Measurements from ENCODE around the gene CBL.

DNA sequence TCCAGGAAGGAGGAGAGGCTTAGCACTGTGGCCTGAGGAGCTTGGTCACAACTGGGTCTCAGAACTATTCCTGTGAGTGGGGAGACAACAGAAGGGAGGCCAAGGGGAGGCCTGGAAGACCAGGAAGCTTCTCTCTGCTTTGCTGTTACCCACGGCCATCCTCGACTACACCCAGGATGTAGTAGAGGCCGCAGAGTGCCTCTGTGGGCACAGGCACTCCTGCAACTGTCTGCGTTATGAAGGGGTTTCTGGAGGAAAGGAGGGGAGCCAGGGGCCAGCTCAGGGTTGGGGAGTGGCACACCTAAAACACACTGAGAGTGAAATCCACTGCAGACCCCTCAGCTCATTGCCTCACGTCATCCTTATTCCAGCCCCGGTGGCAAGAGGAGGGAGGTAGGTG is 144.2 kb downstream of the CBL start:
- TF ChIP-seq ELF4 (CRISPR knock-in tag; IDR thresholded peaks at IDR 0.05; ENCODE audit: low read depth) (no peak), ZNF317 (CRISPR knock-in tag; IDR thresholded peaks at IDR 0.05; ENCODE audit: borderline replicate concordance, low read depth) (no peak), SMAD4 (CRISPR knock-in tag; IDR thresholded peaks at IDR 0.05) (no peak)
- TF ChIP-seq, protein P1, sequence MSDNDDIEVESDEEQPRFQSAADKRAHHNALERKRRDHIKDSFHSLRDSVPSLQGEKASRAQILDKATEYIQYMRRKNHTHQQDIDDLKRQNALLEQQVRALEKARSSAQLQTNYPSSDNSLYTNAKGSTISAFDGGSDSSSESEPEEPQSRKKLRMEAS (CRISPR knock-in tag; IDR thresholded peaks at IDR 0.05), result no peak
- TF ChIP-seq, protein P2, sequence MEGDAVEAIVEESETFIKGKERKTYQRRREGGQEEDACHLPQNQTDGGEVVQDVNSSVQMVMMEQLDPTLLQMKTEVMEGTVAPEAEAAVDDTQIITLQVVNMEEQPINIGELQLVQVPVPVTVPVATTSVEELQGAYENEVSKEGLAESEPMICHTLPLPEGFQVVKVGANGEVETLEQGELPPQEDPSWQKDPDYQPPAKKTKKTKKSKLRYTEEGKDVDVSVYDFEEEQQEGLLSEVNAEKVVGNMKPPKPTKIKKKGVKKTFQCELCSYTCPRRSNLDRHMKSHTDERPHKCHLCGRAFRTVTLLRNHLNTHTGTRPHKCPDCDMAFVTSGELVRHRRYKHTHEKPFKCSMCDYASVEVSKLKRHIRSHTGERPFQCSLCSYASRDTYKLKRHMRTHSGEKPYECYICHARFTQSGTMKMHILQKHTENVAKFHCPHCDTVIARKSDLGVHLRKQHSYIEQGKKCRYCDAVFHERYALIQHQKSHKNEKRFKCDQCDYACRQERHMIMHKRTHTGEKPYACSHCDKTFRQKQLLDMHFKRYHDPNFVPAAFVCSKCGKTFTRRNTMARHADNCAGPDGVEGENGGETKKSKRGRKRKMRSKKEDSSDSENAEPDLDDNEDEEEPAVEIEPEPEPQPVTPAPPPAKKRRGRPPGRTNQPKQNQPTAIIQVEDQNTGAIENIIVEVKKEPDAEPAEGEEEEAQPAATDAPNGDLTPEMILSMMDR (IDR thresholded peaks at IDR 0.05), result no peak
